Stomach (tissue), 9 donors: ENCODE results near the gene HBA1. TPM values are rescaled to one million over a fixed set of nuclear protein-coding genes. Genes with fewer than 3 reads are reported as not detected.
"Not testable (repeated sequence)": the region's sequence is repeated elsewhere in the genome, so short reads cannot be mapped to it uniquely, and the experiment has no call there.

Experiments used
- DNase-seq, 2 donors: peaks; one replicate each; pipeline versions ENCODE4 v3.0.0 to v3.0.0-alpha.2; 2013 to 2019
- H3K27ac ChIP-seq, 5 donors: fragments of 200-600 bp in 4 of 5; sonication (generic) in 4 of 5; one replicate each; pipeline ENCODE4 v1.5.1; 2013 to 2019; ENCODE audit warnings: mild to moderate bottlenecking in 1 of 5, moderate library complexity in 1 of 5
- H3K27me3 ChIP-seq, 3 donors: fragments of 200-600 bp; sonication (generic); one replicate each; pipeline ENCODE4 v1.5.1; 2017 to 2019; ENCODE audit warnings: mixed run types in 1 of 3
- H3K36me3 ChIP-seq, 4 donors: fragments of 200-600 bp; sonication (generic); 1 replicate in 3 of 4; 2 replicates in 1 of 4; pipeline ENCODE4 v1.5.1; 2016 to 2019
- H3K4me1 ChIP-seq, 4 donors: fragments of 200-600 bp; sonication (generic); one replicate each; pipeline ENCODE4 v1.5.1; 2016 to 2019
- H3K4me3 ChIP-seq, 4 donors: fragments of 200-600 bp; sonication (generic) in 3 of 4; one replicate each; pipeline ENCODE4 v1.5.1; 2016 to 2019; ENCODE audit warnings: mild to moderate bottlenecking in 1 of 4
- H3K9me3 ChIP-seq, 4 donors: fragments of 200-600 bp; sonication (generic); one replicate each; pipeline ENCODE4 v1.5.1; 2016 to 2019
- EP300 ChIP-seq: sonication (generic); formaldehyde crosslinking; IDR thresholded peaks from one replicate; pipeline ENCODE4 v1.6.1; 2017; ENCODE audit warnings: antibody characterized with exemption
- POLR2A ChIP-seq, 4 donors: fragments of 450-650 bp; IDR thresholded peaks; one replicate each; pipeline ENCODE4 v1.6.1; 2016; ENCODE audit warnings: antibody characterized with exemption in 4 of 4, control low read depth in 2 of 4, mild to moderate bottlenecking in 1 of 4, moderate library complexity in 1 of 4
- POLR2AphosphoS5 ChIP-seq, 3 donors: sonication (generic); formaldehyde crosslinking; IDR thresholded peaks; one replicate each; pipeline ENCODE4 v1.6.1; 2016; ENCODE audit warnings: antibody characterized with exemption in 3 of 3
- WGBS, 5 donors: extraction: QIAGEN DNeasy Blood & Tissue Kit in 3 of 5; methylation state at CpG; one replicate each; pipeline versions ENCODE4 v1.1.5 to v1.1.7; 2013 to 2018; 5-methylcytosine and 5-hydroxymethylcytosine counted together
- intact Hi-C: fragments of 100-400 bp; cut with DNase I; formaldehyde crosslinking; loops from one replicate; pipeline ENCODE4 v1.15.1; 2023; ENCODE audit warnings: low total_unique reads
- polyA plus RNA-seq, 3 donors: library from polyadenylated mRNA; stranded (reverse); fragments of 200-250 nt; gene quantifications; one replicate each; pipeline ENCODE4 v1.2.3, GENCODE V29; 2013
- total RNA-seq, 5 donors: library from RNA; depleted of rRNA; stranded (reverse); fragments of >200 nt; gene quantifications; one replicate each; pipeline versions ENCODE4 v1.1.0 to v1.2.3, GENCODE V29; 2014 to 2016
- TF ChIP-seq, protein P1 (sequence below), 7 experiments: fragments of 450-650 bp in 4 of 7; fragments of 200-600 bp in 3 of 7; sonication (generic) in 3 of 7; IDR thresholded peaks; one replicate each; pipeline ENCODE4 v1.5.1; 2016 to 2019; ENCODE audit warnings: antibody characterized with exemption in 7 of 7, control low read depth in 2 of 7, mild to moderate bottlenecking in 1 of 7
- donor health status: healthy with polysubstance abuse.
- donor health status: Bipolar disorder and iron deficiency.
- donor health status: healthy.

Gene HBA1
- total and polyA plus RNA-seq, 8 donors = 0.88 to 263 (median 20.3) TPM; not detected in 4

DNA sequence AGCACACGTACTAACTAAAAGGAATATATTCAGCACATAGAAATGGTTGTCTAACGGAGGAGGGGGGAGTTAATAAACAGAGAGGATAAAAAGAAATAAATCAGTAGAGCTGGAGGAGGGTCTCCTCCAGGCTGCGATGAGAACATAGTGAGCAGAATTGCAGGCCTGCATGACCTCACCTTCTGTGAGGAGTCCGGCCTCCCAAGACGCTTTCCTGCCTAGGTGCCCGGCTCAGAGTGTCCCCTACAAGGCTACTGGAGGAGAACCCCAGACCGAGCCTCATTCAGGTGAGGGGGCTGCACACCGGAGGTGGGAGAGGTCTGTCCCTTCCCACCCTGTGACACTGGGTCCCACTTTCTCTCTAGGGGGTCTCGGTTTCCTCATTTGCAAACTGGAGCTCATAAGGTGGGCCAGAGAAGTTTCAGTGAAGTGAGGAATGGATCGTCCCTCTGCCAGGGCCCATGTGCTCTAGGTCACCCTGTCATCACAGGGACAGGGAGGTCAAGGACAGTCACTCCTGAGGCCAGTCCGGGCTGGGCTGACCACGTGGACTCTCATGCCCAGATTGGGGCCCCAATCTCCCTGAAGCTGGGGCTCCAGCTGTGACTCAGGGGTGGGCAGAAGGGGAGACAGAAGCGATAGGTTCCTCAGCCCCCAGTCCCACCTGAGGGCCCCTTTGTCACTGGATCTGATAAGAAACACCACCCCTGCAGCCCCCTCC, 14.0 kb upstream of the HBA1 start:
- Histone ChIP-seq H3K4me3 (no peak overlapping the region), H3K36me3 (no peaks in the 10 kb centered on the region), H3K27me3 (peaks cover 21 to 80% (median 26%) of the 10 kb centered on the region in 3 donors), H3K4me1 (peaks cover 16 to 21% (median 19%) of the 10 kb centered on the region in 4 donors), H3K9me3 (no peaks in the 10 kb centered on the region), H3K27ac (no peak overlapping the region)
- intact Hi-C loops = no loop called here
- WGBS, 5 donors = 80 to 87% (median 83%) methylated on average over 13 of the region's 13 CpGs
- no peak for TF ChIP-seq POLR2A (IDR thresholded peaks at IDR 0.05)
- no peak for DNase-seq

DNA sequence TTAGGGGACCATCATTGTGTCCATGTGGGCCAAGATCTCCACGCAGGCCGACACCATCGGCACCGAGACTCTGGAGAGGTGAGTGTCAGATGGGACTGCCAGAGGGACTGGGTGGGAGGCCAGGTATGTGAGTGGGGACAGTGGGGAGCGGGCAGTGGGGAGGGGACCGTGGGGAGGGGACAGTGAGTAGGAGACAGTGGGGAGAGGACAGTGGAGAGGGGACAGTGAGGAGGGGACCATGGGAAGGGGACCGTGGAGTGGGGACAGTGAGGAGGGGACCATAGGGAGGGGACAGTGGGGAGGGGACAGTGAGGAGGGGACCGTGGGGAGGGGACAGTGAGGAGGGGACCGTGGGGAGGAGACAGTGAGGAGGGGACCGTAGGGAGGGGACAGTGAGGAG, 13.3 kb upstream of the HBA1 start:
- WGBS, 5 donors = 83 to 93% (median 88%) methylated on average over 5 to 10 of the region's 10 CpGs
- peaks cover 24 to 81% (median 33%) of the 10 kb centered on the region in 3 donors for H3K27me3 ChIP-seq
- intact Hi-C loops = not testable (repeated sequence)

DNA sequence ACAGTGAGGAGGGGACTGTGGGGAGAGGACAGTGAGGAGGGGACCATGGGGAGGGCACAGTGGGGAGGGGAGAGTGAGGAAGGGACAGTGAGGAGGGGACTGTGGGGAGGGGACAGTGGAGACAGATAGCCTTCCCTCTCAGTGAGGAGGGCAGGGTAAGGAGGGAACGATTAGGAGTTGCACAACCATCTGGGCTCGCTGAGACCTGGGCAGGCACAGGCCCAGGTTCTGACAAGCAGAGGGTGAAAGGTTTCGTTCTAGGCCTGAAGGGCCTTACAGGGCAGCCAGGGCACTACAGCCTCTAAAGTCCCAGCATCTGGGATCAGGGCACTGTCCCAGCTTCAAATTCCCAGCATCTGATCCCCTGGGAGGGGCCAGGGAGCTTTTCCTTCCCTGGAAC, 12.8 kb upstream of the HBA1 start:
- Histone ChIP-seq H3K27me3 (peaks cover 24 to 81% (median 38%) of the 10 kb centered on the region in 3 donors), H3K4me1 (peaks cover 16 to 25% (median 19%) of the 10 kb centered on the region in 4 donors)
- H3K4me3 ChIP-seq, DNase-seq, H3K9me3 ChIP-seq, H3K27ac ChIP-seq, H3K36me3 ChIP-seq, intact Hi-C loops: not testable (repeated sequence)
- WGBS, 5 donors = 8 to 29% (median 21%) methylated on average over 1 to 3 of the region's 3 CpGs; no CpG with 5 or more reads in 1 of the 5 donors

More for the DNA sequence above, 13.3 kb upstream of the HBA1 start:
- not testable (repeated sequence) for H3K36me3 ChIP-seq, H3K4me3 ChIP-seq, H3K27ac ChIP-seq, H3K9me3 ChIP-seq, DNase-seq
- H3K4me1 ChIP-seq = peaks cover 16 to 21% (median 19%) of the 10 kb centered on the region in 4 donors

DNA sequence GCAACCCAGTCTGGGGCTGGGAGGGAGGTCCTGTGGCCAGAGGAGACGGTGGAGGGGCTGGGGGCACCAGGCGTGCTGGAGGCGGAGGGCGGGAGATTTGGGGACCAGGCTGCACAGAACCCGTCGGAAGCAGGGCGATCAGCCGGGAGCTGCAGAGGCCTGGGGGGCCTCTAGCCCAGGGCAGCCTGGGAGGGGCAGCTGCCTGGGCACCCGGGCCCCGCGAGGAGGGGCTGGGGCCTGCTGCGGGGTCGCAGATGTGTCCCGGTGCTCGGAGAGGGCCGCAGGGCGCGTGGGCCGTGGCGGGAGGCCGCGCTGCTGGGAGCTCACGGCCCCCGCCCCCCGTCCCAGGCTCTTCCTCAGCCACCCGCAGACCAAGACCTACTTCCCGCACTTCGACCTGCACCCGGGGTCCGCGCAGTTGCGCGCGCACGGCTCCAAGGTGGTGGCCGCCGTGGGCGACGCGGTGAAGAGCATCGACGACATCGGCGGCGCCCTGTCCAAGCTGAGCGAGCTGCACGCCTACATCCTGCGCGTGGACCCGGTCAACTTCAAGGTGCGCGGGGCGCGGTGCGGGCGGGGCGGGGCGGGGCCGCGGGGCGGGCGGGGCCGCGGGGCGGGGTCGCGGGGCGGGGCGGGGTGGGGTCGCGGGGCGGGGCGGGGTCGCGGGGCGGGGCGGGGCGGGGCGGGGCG, 12.2 kb upstream of the HBA1 start:
- H3K27me3 ChIP-seq = peaks cover 24 to 82% (median 44%) of the 10 kb centered on the region in 3 donors

DNA sequence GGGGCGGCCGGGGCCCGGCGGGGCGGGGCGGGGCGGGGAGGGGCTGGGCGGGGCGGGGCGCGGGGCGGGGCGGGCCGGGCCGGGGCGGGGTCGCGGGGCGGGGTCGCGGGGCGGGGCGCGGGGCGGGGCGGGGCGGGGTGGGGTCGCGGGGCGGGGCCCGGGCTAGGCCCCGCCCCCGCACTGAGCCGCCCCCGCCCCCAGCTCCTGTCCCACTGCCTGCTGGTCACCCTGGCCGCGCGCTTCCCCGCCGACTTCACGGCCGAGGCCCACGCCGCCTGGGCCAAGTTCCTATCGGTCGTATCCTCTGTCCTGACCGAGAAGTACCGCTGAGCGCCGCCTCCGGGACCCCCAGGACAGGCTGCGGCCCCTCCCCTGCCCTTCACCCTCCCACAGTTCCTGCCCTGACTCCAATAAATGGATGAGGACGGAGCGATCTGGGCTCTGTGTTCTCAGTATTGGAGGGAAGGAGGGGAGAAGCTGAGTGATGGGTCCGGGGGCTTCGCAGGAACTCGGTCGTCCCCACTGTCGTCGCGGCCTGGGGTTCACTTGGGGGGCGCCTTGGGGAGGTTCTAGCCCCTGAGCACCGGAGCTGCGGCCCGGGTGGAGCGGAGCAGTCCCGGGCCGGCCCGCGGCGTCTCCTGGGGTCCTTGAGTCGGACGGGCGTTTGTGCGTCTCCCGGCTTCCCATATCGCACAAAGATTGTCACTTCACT, 11.5 kb upstream of the HBA1 start:
- Histone ChIP-seq H3K27me3 (peaks cover 24 to 84% (median 46%) of the 10 kb centered on the region in 3 donors), H3K36me3 (no peaks in the 10 kb centered on the region), H3K9me3 (no peaks in the 10 kb centered on the region), H3K4me3 (peak overlapping the region in 3 of 4 donors; percentile 4 to 35 (median 17)), H3K27ac (no peak overlapping the region), H3K4me1 (peaks cover 16 to 25% (median 19%) of the 10 kb centered on the region in 4 donors)
- WGBS, 5 donors = 2 to 6% (median 2%) methylated on average over 29 to 47 of the region's 77 CpGs
- DNase-seq = no peak
- intact Hi-C loops = no loop called here
- TF ChIP-seq EP300 (no peak), POLR2A (IDR thresholded peaks at IDR 0.05) (no peak), POLR2AphosphoS5 (IDR thresholded peaks at IDR 0.05) (no peak)
- TF ChIP-seq, protein P1, sequence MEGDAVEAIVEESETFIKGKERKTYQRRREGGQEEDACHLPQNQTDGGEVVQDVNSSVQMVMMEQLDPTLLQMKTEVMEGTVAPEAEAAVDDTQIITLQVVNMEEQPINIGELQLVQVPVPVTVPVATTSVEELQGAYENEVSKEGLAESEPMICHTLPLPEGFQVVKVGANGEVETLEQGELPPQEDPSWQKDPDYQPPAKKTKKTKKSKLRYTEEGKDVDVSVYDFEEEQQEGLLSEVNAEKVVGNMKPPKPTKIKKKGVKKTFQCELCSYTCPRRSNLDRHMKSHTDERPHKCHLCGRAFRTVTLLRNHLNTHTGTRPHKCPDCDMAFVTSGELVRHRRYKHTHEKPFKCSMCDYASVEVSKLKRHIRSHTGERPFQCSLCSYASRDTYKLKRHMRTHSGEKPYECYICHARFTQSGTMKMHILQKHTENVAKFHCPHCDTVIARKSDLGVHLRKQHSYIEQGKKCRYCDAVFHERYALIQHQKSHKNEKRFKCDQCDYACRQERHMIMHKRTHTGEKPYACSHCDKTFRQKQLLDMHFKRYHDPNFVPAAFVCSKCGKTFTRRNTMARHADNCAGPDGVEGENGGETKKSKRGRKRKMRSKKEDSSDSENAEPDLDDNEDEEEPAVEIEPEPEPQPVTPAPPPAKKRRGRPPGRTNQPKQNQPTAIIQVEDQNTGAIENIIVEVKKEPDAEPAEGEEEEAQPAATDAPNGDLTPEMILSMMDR (IDR thresholded peaks at IDR 0.05) = no peak

More for the DNA sequence above, 12.2 kb upstream of the HBA1 start:
- H3K36me3 ChIP-seq, H3K9me3 ChIP-seq, DNase-seq, intact Hi-C loops, H3K27ac ChIP-seq, H3K4me3 ChIP-seq: not testable (repeated sequence)
- peaks cover 16 to 25% (median 19%) of the 10 kb centered on the region in 4 donors for H3K4me1 ChIP-seq
- 8% methylated on average over 9 of the region's 80 CpGs; no CpG with 5 or more reads in 4 of the 5 donors for WGBS, 5 donors
